NCI-H2171 (cell line): ENCODE results near the gene PEBP1.

Experiments used
- DNase-seq: peaks from one replicate; lab custom pipeline; 2025; lab: John Stamatoyannopoulos, UW

The PEBP1 gene

GRCh38 chr12:118193958-118194357 is 58.0 kb downstream of the PEBP1 start:
- no peak for DNase-seq
